Endometrium (tissue), 2 donors: ENCODE data around the gene SDK2.
A peak's percentile ranks its signal among the peaks of the same experiment; 100 is the strongest.

ENCODE experiments used
- FAIRE-seq: peaks from 2 replicates; lab custom pipeline; 2012; peaks lifted over from hg19 to GRCh38; lab: Jason Lieb, UNC
- donor health status: control.
- donor health status: control.

The SDK2 gene

GRCh38 chr17:73634629-73635028, 9.6 kb downstream of the SDK2 start:
- FAIRE-seq = no peak

DNA sequence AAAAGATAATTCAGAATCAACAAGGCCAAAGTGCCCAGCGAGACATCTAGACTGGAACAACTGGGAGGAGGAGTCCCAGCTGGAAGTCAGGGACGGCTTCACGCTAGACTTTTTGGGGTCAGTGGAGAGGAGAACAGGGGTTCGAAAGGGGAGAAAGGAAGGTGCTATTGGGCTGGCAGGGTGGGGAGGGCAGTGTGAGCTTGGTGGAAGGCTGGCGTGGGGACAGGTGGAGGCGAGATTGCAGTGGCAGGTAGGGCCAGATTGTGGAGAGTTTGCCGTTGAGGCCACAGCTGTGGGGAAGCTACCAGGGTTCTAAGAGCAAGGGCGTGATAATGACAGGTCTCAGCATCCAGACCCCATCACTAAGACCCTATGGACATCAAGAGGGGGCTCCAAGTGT, 10.5 kb downstream of the SDK2 start:
- no peak for FAIRE-seq

DNA sequence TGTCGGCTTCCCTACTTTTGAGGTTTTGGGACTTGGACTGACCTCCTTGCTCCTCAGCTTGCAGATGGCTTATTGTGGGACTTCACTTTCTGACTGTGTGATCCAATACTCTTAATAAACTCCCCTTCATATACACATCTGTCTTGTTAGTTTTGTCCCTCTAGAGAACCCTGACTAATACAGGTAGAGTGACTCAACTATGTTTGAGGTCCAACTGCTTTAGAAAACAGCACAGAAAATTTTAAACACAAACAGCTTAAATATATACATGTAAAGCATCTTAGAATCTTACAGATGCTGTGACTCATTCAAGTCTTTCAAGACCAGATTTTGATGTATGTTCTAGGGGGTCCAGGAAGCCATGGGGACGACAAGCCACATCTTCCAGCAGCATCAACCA, 11.7 kb downstream of the SDK2 start:
- no peak for FAIRE-seq

DNA sequence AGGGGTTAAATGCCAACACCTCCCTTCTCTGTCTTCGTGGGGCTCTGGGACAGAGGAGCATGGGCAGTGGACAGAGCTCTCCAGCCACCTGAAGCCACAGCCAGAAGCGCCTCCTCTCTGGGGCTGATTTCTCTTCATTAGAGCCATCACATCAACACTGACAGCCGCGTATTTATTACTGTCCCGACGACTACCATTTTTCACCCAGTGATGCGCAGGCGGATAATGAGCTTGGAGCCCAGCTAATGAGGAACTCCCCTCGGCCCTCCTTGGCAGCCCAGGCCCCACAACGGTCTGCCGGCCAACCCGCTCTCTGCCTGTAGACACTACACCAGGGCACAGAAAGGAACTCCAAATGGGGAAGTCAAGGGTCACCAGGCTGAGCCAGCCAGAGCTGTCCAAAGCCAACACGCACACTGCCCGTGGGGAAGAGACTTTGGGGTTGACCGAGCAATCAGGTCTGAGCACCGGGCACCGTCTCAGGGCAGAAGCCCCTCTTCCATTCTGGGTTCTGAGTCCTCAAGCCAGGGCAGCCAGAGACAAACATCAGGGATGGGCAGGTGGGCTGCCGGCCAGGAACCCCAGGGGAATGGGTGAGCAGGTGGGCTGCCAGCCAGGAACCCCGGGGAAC, 13.2 kb downstream of the SDK2 start:
- no peak for FAIRE-seq

DNA sequence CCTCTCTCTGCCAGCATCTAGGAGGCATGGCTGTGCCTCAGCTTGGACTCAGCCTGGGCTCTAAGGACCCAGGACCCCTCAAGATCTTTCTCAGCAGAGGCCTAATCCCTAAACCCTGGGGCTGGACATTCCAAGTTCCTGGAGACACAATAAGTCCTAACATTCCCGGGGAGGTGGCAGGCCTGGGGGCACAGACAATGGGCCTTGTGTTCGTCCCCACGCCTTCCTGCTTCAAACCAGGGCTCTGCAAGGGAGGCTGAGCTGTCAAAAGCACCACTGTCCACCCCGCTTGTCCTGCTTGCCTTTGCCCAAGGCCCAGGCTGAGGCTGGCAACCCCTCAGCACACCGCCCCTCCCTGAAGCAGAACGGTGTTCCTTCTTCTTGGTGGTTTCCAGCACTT, 13.7 kb downstream of the SDK2 start:
- no peak for FAIRE-seq

GRCh38 chr17:73628642-73629552, 15.3 kb downstream of the SDK2 start:
- no peak for FAIRE-seq

GRCh38 chr17:73625991-73626673, 18.1 kb downstream of the SDK2 start:
- FAIRE-seq = no peak

- no peak for FAIRE-seq
Observed at GRCh38 chr17:73625006-73625405, 19.2 kb downstream of the SDK2 start.

DNA sequence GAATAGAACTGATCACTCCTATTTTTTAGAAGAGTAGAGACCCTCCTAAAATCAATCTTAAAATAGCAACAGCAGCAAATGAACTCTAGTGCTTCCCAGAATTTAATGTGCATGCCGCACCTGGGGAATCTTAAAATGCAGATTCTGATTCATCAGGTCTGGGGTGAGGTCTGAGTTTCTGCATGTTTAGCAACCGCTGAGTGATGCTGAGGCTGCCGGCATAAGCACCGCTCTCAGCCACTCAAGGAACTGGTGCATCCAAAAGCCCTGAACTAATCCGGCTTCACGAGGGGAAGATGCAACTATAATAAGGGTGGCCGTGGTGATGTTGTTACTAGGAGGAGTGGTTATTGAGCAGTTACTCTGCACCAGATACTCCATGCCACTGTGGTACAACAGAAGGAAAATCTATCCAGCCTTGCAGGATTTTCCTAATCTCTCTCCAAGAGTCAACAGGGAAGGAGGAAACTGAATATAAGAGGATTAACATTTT, 19.7 kb downstream of the SDK2 start:
- no peak for FAIRE-seq

GRCh38 chr17:73623818-73624217, 20.4 kb downstream of the SDK2 start:
- FAIRE-seq = no peak

GRCh38 chr17:73623247-73623646, 21.0 kb downstream of the SDK2 start:
- no peak for FAIRE-seq

DNA sequence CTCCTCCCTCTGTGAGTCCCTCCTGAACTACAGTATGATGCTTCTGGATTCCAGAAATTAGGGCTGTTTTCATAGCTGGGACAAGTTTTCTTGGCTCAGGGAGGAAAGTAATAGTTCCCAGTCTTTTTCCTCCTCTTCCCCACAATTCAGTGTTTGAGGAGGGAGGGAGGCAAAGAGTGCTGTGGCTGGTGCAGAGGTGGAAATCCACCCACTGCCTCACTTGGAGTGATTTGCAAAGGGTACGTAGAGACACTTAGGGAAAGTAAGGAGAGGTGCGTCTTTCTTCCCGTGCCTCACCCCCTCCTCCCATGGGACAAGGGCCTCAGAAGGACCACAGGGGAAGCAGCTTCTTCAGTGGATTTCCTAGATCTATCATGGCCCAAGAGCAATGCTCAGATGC, 21.9 kb downstream of the SDK2 start:
- FAIRE-seq = no peak

- no peak for FAIRE-seq
Observed at GRCh38 chr17:73621685-73622084, 22.6 kb downstream of the SDK2 start.

GRCh38 chr17:73620414-73620813, 23.8 kb downstream of the SDK2 start:
- FAIRE-seq = no peak

GRCh38 chr17:73617501-73617900, 26.7 kb downstream of the SDK2 start:
- FAIRE-seq = no peak

DNA sequence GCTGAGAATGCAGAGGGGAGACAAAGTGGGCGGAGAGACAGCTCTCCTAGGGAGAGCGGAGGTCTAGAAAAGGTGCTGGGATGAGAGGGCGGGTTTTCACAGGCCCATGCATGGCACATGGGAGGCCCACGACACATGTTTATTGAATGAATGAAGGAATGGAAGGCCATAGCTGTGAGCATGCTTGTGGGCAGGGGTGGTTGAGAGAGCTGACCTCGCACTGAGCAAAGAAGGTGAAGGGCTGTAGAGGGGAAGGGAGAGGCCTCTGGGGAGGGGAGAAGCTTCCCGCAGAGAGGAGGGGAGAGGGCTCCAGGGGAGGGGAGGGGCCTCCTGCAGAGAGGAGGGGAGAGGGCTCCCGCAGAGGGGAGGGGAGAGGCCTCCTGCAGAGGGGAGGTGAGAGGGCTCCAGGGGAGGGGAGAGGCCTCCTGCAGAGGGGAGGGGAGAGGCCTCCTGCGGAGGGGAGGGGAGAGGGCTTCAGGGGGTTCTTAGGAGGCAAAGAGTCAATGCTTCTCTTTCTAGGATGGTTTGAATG, 27.3 kb downstream of the SDK2 start:
- FAIRE-seq = no peak

- FAIRE-seq = no peak
Observed at GRCh38 chr17:73616120-73616872, 27.9 kb downstream of the SDK2 start.

DNA sequence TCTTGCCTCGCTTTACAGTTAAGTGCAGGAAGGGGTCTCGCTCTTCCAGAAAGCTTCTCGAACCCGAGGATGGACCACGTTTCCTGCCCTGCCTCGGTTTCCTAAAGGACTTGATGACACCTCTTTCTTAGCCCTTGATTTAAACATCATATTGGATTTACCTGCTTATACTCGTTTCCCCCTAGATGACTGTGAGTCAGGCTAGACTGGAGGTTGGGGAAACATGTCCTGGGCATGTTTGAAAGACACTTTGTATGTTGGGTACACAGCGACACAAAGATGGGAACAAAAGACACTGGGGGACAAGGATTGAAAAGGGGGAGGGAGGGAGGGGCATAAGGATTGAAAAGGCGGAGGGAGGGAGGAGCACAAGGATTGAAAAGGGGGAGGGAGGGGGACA, 30.0 kb downstream of the SDK2 start:
- FAIRE-seq = no peak

- FAIRE-seq = no peak
Observed at GRCh38 chr17:73613271-73614233, 30.7 kb downstream of the SDK2 start.

DNA sequence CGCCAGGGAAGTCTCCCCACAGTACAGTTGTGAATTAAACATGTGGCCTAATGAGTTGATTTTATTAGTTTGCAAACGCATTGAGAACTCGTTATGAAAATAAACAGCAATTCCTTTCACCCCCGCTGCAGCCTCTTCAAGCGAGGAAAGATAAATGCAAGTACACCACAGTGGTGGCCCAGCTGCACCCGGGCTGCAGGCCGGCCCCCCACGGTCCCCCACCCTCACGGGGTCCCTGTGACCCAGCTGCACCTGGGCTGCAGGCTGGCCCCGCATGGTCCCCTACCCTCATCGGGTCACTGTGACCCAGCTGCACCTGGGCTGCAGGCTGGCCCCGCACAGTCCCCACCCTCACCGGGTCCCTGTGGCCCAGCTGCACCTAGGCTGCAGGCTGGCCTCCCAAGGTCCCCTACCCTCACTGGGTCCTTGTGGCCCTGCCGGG, 32.2 kb downstream of the SDK2 start:
- peak; percentile 45 for FAIRE-seq

DNA sequence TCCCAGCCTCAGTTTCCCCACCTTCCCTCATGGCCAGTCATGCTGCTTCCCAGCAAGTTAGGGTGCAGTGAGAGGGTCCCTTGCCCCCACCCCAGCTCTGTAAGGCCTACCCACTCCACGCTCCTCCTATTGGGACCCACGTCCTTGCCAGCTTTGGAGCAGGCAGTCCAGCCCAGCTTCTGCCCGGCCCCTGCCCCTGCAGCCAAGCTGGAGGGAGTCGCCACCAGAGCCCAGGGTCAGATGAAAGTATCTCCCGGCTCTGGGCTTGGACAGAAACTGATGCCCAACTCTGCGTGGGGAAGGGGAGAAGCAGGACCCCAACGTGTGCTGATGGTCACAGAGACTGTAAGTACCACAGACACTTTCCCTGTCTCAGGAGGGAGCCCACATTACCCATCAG, 32.6 kb downstream of the SDK2 start:
- no peak for FAIRE-seq
